ENCODE measurements around the gene CTNNBIP1. TPM values are rescaled to one million over a fixed set of nuclear protein-coding genes. Genes with fewer than 3 reads are reported as not detected.
A peak's percentile ranks its signal among the peaks of the same experiment; 100 is the strongest.

The CTNNBIP1 gene
- total and polyA plus RNA-seq, 9 of the 15 experiments (the other 6 are each of a cell fraction or from before 2014, with no cell fraction given) = 0.65 to 29.2 (median 14.7) TPM

DNA sequence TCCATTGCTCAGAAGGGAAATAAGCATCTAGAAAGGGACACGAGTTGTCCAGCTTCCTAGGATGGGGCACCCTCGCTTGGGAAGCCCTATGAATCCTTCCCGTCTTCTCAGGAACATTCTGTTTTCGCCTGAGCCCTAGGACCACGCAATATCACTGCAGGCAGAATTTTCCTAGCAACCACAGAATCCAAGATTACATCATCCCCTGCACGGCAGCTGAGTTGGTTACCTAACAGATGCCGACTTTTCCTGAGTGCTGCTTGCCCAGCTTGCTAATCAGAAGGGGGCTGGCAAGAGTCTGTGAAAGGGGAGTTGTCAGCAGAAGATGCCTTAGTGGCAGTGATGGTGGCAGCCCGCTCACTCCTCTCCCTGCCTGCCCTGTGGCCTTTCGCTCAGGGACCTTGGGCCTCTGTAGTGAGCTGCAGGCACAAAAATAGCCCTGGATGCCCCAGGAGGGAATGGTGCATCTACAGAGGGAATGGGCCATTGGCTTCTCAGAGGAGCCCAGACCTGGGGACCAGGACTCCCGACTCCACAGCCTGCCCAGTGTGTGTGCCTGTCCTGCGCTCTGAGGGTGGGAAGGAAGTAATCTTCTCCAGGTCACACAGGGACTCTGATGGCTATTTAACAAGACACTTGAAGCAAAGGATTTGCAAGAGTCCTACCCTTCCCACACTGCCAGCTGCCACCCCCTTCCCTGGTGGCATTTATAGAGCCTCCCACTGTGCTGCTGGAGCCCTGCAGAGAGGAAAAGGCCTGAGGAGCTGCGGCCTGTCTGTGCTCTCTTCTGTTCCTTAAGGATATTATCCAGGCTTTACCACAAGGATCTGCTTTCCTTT lies 57.4 kb downstream of the CTNNBIP1 start:
- in situ Hi-C loops (cut with MboI) = no loop called here
- no peaks in the 10 kb centered on the region for H3K36me3 ChIP-seq (ENCODE audit: control insufficient read depth, insufficient read depth, low read length)
- no peak overlapping the region for H3K27ac ChIP-seq (ENCODE audit: extremely low read depth, low read depth, low read length)
- H3K4me3 ChIP-seq = no peak overlapping the region
- no peak overlapping the region for H2AFZ ChIP-seq (ENCODE audit: low read depth, low read length)
- H3K27me3 ChIP-seq (ENCODE audit: control insufficient read depth in 2 of 2, insufficient read depth in 2 of 2, low read length in 2 of 2) = no peaks in the 10 kb centered on the region
- no peaks in the 10 kb centered on the region for H4K20me1 ChIP-seq (replicated peaks; ENCODE audit: control insufficient read depth, insufficient read depth, low read length)
- no peaks in the 10 kb centered on the region for H3K9me1 ChIP-seq (ENCODE audit: control insufficient read depth, insufficient read depth, low read length)
- peaks cover 10 to 26% of the 10 kb centered on the region in 2 experiments; a peak in 2 of 5 replicates for H3K4me1 ChIP-seq (replicated peaks in 1 of 2; ENCODE audit: control insufficient read depth in 2 of 2, insufficient read depth in 2 of 2, low read length in 2 of 2)
- H3K4me2 ChIP-seq (ENCODE audit: insufficient read depth, low read length) = no peak overlapping the region
- intact Hi-C loops (cut with micrococcal nuclease) = no loop called here
- CTCF ChIA-PET (ENCODE audit: low intra/inter-chr PET ratio) = no interaction called here
- ATAC-seq = no peak
- no peak for DNase-seq (ENCODE audit: extremely low read depth in 1 of 4, low spot score in 3 of 4)
- no peak for FAIRE-seq
- 33% methylated on average over 12 of the region's 12 CpGs for WGBS (ENCODE audit: insufficient coverage, low coverage, missing lambda C conversion rate)
- H3K9ac ChIP-seq (ENCODE audit: insufficient read depth in 1 of 2, low read depth in 2 of 2, low read length in 2 of 2) = no peak overlapping the region
- POLR2A ChIA-PET = interaction anchor here (1.0 to 1.4 kb wide), 3 partner anchors 9 to 30 kb away, joined by 3 to 6 read pairs (median 3); no protein-coding TSS in a partner anchor
- H3K9me3 ChIP-seq (replicated peaks; ENCODE audit: control insufficient read depth, insufficient read depth, low read depth, low read length) = peaks cover 3% of the 10 kb centered on the region; the same call in 1 of the 2 replicates
- no peaks in the 10 kb centered on the region for H3K79me2 ChIP-seq (ENCODE audit: control insufficient read depth, insufficient read depth, low read length)
- no TSS peak for BruUV-seq (replicated peaks)
- TF ChIP-seq TBP (optimal IDR thresholded peaks at IDR 0.05; ENCODE audit: low read depth, low read length) = no peak
- no peak for TF ChIP-seq ZNF384 (IDR thresholded peaks at IDR 0.05; ENCODE audit: low read depth, low read length)
- TF ChIP-seq, protein P1, sequence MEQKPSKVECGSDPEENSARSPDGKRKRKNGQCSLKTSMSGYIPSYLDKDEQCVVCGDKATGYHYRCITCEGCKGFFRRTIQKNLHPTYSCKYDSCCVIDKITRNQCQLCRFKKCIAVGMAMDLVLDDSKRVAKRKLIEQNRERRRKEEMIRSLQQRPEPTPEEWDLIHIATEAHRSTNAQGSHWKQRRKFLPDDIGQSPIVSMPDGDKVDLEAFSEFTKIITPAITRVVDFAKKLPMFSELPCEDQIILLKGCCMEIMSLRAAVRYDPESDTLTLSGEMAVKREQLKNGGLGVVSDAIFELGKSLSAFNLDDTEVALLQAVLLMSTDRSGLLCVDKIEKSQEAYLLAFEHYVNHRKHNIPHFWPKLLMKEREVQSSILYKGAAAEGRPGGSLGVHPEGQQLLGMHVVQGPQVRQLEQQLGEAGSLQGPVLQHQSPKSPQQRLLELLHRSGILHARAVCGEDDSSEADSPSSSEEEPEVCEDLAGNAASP (IDR thresholded peaks at IDR 0.05) = no peak
- no peak for TF ChIP-seq HOXB6 (CRISPR knock-in tag; IDR thresholded peaks at IDR 0.05; ENCODE audit: borderline replicate concordance)
- no peak for TF ChIP-seq CEBPG (CRISPR knock-in tag; IDR thresholded peaks at IDR 0.05)
- peak in 1 of 2 experiments; percentile 74; a peak in 2 of 4 replicates for TF ChIP-seq CEBPG (tag; conservative IDR thresholded peaks at IDR 0.05 in 1 of 2, IDR thresholded peaks at IDR 0.05 in 1 of 2)
- TF ChIP-seq MAX (CRISPR knock-in tag; IDR thresholded peaks at IDR 0.05) = no peak
- TF ChIP-seq ZNF592 (IDR thresholded peaks at IDR 0.05) = no peak
- TF ChIP-seq, protein P2, sequence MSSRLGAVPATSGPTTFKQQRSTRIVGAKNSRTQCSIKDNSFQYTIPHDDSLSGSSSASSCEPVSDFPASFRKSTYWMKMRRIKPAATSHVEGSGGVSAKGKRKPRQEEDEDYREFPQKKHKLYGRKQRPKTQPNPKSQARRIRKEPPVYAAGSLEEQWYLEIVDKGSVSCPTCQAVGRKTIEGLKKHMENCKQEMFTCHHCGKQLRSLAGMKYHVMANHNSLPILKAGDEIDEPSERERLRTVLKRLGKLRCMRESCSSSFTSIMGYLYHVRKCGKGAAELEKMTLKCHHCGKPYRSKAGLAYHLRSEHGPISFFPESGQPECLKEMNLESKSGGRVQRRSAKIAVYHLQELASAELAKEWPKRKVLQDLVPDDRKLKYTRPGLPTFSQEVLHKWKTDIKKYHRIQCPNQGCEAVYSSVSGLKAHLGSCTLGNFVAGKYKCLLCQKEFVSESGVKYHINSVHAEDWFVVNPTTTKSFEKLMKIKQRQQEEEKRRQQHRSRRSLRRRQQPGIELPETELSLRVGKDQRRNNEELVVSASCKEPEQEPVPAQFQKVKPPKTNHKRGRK (tag; IDR thresholded peaks at IDR 0.05) = no peak
